SK-N-SH (cell line): Measurements from ENCODE around the gene EBF4. TPM values are rescaled to one million over a fixed set of nuclear protein-coding genes. Genes with fewer than 3 reads are reported as not detected.

Source experiments
- CTCF ChIA-PET: fragments of 300-600, 350-600 bp; formaldehyde crosslinking; extraction: SDS; loops from one replicate; lab custom pipeline; 2021; lab: Yijun Ruan, JAX
- POLR2A ChIA-PET: fragments of 350-600 bp; sonication (Branson Sonifier 250); formaldehyde crosslinking; extraction: SDS; loops from one replicate; lab custom pipeline; 2020; ENCODE audit warnings: antibody characterized with exemption, inconsistent platforms; lab: Yijun Ruan, JAX
- DNase-seq: peaks from one replicate; pipeline ENCODE4 v3.0.0; 2012
- H2AFZ ChIP-seq: fragments of 200-600 bp; sonication (generic); 2 replicates; pipeline ENCODE4 v1.8.1; 2016; ENCODE audit warnings: antibody characterized with exemption, mild to moderate bottlenecking, low read depth
- H3F3A ChIP-seq: fragments of 200-600 bp; sonication (generic); replicated peaks from 2 replicates; pipeline ENCODE3; 2016; ENCODE audit warnings: antibody characterized with exemption, mild to moderate bottlenecking; ENCODE audit not compliant: insufficient read depth
- H3K27ac ChIP-seq, 2 experiments: fragments of 200-500 bp in 1 of 2; fragments of 200-600 bp in 1 of 2; sonication (Bioruptor generic) in 1 of 2; sonication (generic), shearing (Covaris generic) in 1 of 2; 2 replicates each; pipeline versions ENCODE4 v1.5.1 to v1.6.1; 2014 to 2016; ENCODE audit warnings: low read depth in 2 of 2, inconsistent platforms in 1 of 2, low read length in 1 of 2, mild to moderate bottlenecking in 1 of 2, mixed read lengths in 1 of 2
- H3K27me3 ChIP-seq: fragments of 200-600 bp; sonication (generic), shearing (Covaris generic); 2 replicates; pipeline ENCODE4 v1.6.1; 2016; ENCODE audit warnings: mixed run types; ENCODE audit not compliant: insufficient read depth
- H3K36me3 ChIP-seq, 2 experiments: fragments of 200-500 bp in 1 of 2; fragments of 200-600 bp in 1 of 2; sonication (Bioruptor generic) in 1 of 2; sonication (generic) in 1 of 2; replicated peaks in 1 of 2; 2 replicates each; pipeline versions ENCODE3 to v1.5.1; 2014 to 2016; ENCODE audit warnings: low read length in 1 of 2, mild to moderate bottlenecking in 1 of 2; ENCODE audit not compliant: insufficient read depth in 2 of 2, control insufficient read depth in 1 of 2
- H3K4me1 ChIP-seq, 2 experiments: fragments of 200-500 bp in 1 of 2; fragments of 200-600 bp in 1 of 2; sonication (Bioruptor generic) in 1 of 2; sonication (generic), shearing (Covaris generic) in 1 of 2; 2 replicates each; pipeline versions ENCODE4 v1.5.1 to v1.6.1; 2014 to 2016; ENCODE audit warnings: low read depth in 1 of 2, low read length in 1 of 2, mixed run types in 1 of 2; ENCODE audit not compliant: insufficient read depth in 2 of 2, control insufficient read depth in 1 of 2
- H3K4me2 ChIP-seq: fragments of 200-600 bp; sonication (generic), shearing (Covaris generic); 2 replicates; pipeline ENCODE4 v1.6.1; 2017; ENCODE audit warnings: mixed run types
- H3K4me3 ChIP-seq, 2 experiments: fragments of 200-500 bp in 1 of 2; fragments of 200-600 bp in 1 of 2; sonication (Bioruptor generic) in 1 of 2; sonication (generic), shearing (Covaris generic) in 1 of 2; 2 replicates each; pipeline versions ENCODE4 v1.5.1 to v1.8.1; 2014 to 2016; ENCODE audit warnings: low read depth in 2 of 2, inconsistent platforms in 1 of 2, low read length in 1 of 2, mild to moderate bottlenecking in 1 of 2, mixed read lengths in 1 of 2, moderate library complexity in 1 of 2
- H3K79me2 ChIP-seq: fragments of 200-600 bp; sonication (generic); 2 replicates; pipeline ENCODE4 v1.8.1; 2017; ENCODE audit warnings: mild to moderate bottlenecking; ENCODE audit not compliant: insufficient read depth
- H3K9ac ChIP-seq: fragments of 200-600 bp; sonication (generic); 2 replicates; pipeline ENCODE4 v1.6.1; 2017; ENCODE audit warnings: mixed run types
- H3K9me2 ChIP-seq: fragments of 200-600 bp; sonication (generic); 2 replicates; pipeline ENCODE4 v1.6.1; 2017; ENCODE audit warnings: mixed run types
- H3K9me3 ChIP-seq: fragments of 200-600 bp; sonication (generic); 2 replicates; pipeline ENCODE4 v1.6.1; 2017; ENCODE audit warnings: mixed run types, mild to moderate bottlenecking, moderate library complexity
- H4K20me1 ChIP-seq: fragments of 200-600 bp; sonication (generic); 2 replicates; pipeline ENCODE4 v1.6.1; 2017; ENCODE audit warnings: mild to moderate bottlenecking, mixed run types; ENCODE audit not compliant: insufficient read depth
- CHD2 ChIP-seq: fragments of 150-350 bp; IDR thresholded peaks from 2 replicates; pipeline ENCODE4 v1.6.1; 2018; ENCODE audit warnings: low read length; ENCODE audit not compliant: partially characterized antibody
- EP300 ChIP-seq, 2 experiments: IDR thresholded peaks; 2 replicates each; pipeline versions ENCODE4 v1.4.0 to v1.6.1; 2012; ENCODE audit warnings: borderline replicate concordance in 1 of 2, low read depth in 1 of 2, low read length in 1 of 2
- FOSL2 ChIP-seq: IDR thresholded peaks from 2 replicates; pipeline ENCODE4 v1.4.0; 2012; ENCODE audit warnings: low read depth, mild to moderate bottlenecking, moderate library complexity, borderline replicate concordance
- FOXM1 ChIP-seq: IDR thresholded peaks from 2 replicates; pipeline ENCODE4 v1.4.0; 2012; ENCODE audit warnings: low read depth, mild to moderate bottlenecking
- GABPA ChIP-seq: IDR thresholded peaks from 2 replicates; pipeline ENCODE4 v1.4.0; 2012; ENCODE audit warnings: low read depth, mild to moderate bottlenecking
- JUND ChIP-seq: IDR thresholded peaks from 2 replicates; pipeline ENCODE4 v1.4.0; 2012
- NFIC ChIP-seq: IDR thresholded peaks from 2 replicates; pipeline ENCODE4 v1.4.0; 2012; ENCODE audit warnings: borderline replicate concordance
- NRF1 ChIP-seq: IDR thresholded peaks from 2 replicates; pipeline ENCODE4 v1.6.1; 2012; ENCODE audit warnings: low read depth, mild to moderate bottlenecking, low read length
- POLR2AphosphoS5 ChIP-seq: IDR thresholded peaks from 2 replicates; pipeline ENCODE4 v1.6.1; 2012; ENCODE audit warnings: low read depth, low read length
- RAD21 ChIP-seq: IDR thresholded peaks from 2 replicates; pipeline ENCODE4 v1.6.1; 2012; ENCODE audit warnings: mild to moderate bottlenecking, low read length
- RCOR1 ChIP-seq: fragments of 150-350 bp; IDR thresholded peaks from 2 replicates; pipeline ENCODE4 v1.6.1; 2017; ENCODE audit warnings: antibody characterized with exemption, low read length
- SIN3A ChIP-seq: IDR thresholded peaks from 2 replicates; pipeline ENCODE4 v1.6.1; 2012; ENCODE audit warnings: low read depth, mild to moderate bottlenecking, low read length, moderate library complexity, borderline replicate concordance
- SMC3 ChIP-seq: IDR thresholded peaks from 2 replicates; pipeline ENCODE4 v1.6.1; 2012; ENCODE audit warnings: low read depth, low read length, improper control_type of control experiment
- TCF12 ChIP-seq: IDR thresholded peaks from 2 replicates; pipeline ENCODE4 v1.4.0; 2012
- TEAD4 ChIP-seq: IDR thresholded peaks from 2 replicates; pipeline ENCODE4 v1.4.0; 2012; ENCODE audit warnings: mild to moderate bottlenecking, borderline replicate concordance; ENCODE audit not compliant: insufficient read depth
- WGBS: methylation state at CpG from one replicate; pipeline ENCODE4 v1.1.6; 2017; ENCODE audit warnings: low lambda C conversion rate; 5-methylcytosine and 5-hydroxymethylcytosine counted together
- polyA plus RNA-seq, 3 experiments: library from polyadenylated mRNA; depleted of rRNA; stranded (reverse); fragments of >200 nt; gene quantifications; 2 replicates each; pipeline ENCODE4 v1.2.3, GENCODE V29; 2012
- TF ChIP-seq, protein P1 (sequence below): IDR thresholded peaks from 2 replicates; pipeline ENCODE4 v1.4.0; 2012; ENCODE audit warnings: low read depth, borderline replicate concordance
- TF ChIP-seq, protein P2 (sequence below): IDR thresholded peaks from 2 replicates; pipeline ENCODE4 v1.4.0; 2012; ENCODE audit warnings: low read depth
- TF ChIP-seq, protein P3 (sequence below): IDR thresholded peaks from 2 replicates; pipeline ENCODE4 v1.6.1; 2012; ENCODE audit warnings: mild to moderate bottlenecking, low read depth, low read length, moderate library complexity
- TF ChIP-seq, protein P4 (sequence below): fragments of 200-600 bp; sonication (generic); IDR thresholded peaks from 2 replicates; pipeline ENCODE4 v1.6.1; 2017; ENCODE audit warnings: antibody characterized with exemption, mild to moderate bottlenecking, moderate library complexity
- TF ChIP-seq, protein P5 (sequence below): IDR thresholded peaks from 2 replicates; pipeline ENCODE4; 2012

EBF4 gene
- polyA plus RNA-seq, 1 of the 3 experiments (the other 2 are of a cell fraction) = 20.6 TPM

DNA sequence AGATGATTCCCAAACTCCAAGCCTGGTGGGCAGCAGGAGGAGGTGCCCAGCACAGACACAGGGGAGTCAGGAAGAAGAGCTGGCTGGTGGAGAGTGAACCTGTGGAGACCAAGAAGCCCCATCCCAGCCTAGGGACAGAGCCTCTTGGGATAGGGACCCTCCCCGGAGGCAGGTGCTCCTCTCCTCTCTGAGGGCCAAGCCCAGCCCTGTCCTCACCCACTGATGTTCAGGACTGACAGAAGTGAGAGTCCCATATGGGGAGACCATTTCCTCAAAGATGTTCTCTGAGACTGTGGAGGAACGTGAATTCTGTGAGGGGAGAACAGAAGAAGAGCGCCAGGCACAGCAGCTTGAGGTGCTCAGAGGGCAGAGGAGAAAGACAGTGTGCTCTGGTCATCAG lies 2.4 kb upstream of the EBF4 start:
- H4K20me1 ChIP-seq = peaks cover 7% of the 10 kb centered on the region; the same call in 1 of the 2 replicates
- no peak overlapping the region for H3K27ac ChIP-seq
- TF ChIP-seq FOXM1 (no peak), TCF12 (no peak), CHD2 (no peak), RAD21 (no peak), RCOR1 (no peak), POLR2AphosphoS5 (no peak), SMC3 (no peak), SIN3A (no peak), NFIC (no peak), GABPA (no peak), FOSL2 (no peak), EP300 (IDR thresholded peaks at IDR 0.05; ENCODE audit: borderline replicate concordance in 1 of 2, low read depth in 1 of 2, low read length in 1 of 2) (no peak), NRF1 (no peak), JUND (no peak), TEAD4 (no peak)
- TF ChIP-seq, protein P1, sequence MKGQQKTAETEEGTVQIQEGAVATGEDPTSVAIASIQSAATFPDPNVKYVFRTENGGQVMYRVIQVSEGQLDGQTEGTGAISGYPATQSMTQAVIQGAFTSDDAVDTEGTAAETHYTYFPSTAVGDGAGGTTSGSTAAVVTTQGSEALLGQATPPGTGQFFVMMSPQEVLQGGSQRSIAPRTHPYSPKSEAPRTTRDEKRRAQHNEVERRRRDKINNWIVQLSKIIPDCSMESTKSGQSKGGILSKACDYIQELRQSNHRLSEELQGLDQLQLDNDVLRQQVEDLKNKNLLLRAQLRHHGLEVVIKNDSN = no peak
- TF ChIP-seq, protein P2, sequence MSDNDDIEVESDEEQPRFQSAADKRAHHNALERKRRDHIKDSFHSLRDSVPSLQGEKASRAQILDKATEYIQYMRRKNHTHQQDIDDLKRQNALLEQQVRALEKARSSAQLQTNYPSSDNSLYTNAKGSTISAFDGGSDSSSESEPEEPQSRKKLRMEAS = no peak
- TF ChIP-seq, protein P3, sequence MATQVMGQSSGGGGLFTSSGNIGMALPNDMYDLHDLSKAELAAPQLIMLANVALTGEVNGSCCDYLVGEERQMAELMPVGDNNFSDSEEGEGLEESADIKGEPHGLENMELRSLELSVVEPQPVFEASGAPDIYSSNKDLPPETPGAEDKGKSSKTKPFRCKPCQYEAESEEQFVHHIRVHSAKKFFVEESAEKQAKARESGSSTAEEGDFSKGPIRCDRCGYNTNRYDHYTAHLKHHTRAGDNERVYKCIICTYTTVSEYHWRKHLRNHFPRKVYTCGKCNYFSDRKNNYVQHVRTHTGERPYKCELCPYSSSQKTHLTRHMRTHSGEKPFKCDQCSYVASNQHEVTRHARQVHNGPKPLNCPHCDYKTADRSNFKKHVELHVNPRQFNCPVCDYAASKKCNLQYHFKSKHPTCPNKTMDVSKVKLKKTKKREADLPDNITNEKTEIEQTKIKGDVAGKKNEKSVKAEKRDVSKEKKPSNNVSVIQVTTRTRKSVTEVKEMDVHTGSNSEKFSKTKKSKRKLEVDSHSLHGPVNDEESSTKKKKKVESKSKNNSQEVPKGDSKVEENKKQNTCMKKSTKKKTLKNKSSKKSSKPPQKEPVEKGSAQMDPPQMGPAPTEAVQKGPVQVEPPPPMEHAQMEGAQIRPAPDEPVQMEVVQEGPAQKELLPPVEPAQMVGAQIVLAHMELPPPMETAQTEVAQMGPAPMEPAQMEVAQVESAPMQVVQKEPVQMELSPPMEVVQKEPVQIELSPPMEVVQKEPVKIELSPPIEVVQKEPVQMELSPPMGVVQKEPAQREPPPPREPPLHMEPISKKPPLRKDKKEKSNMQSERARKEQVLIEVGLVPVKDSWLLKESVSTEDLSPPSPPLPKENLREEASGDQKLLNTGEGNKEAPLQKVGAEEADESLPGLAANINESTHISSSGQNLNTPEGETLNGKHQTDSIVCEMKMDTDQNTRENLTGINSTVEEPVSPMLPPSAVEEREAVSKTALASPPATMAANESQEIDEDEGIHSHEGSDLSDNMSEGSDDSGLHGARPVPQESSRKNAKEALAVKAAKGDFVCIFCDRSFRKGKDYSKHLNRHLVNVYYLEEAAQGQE = no peak
- TF ChIP-seq, protein P4, sequence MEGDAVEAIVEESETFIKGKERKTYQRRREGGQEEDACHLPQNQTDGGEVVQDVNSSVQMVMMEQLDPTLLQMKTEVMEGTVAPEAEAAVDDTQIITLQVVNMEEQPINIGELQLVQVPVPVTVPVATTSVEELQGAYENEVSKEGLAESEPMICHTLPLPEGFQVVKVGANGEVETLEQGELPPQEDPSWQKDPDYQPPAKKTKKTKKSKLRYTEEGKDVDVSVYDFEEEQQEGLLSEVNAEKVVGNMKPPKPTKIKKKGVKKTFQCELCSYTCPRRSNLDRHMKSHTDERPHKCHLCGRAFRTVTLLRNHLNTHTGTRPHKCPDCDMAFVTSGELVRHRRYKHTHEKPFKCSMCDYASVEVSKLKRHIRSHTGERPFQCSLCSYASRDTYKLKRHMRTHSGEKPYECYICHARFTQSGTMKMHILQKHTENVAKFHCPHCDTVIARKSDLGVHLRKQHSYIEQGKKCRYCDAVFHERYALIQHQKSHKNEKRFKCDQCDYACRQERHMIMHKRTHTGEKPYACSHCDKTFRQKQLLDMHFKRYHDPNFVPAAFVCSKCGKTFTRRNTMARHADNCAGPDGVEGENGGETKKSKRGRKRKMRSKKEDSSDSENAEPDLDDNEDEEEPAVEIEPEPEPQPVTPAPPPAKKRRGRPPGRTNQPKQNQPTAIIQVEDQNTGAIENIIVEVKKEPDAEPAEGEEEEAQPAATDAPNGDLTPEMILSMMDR = no peak
- TF ChIP-seq, protein P5, sequence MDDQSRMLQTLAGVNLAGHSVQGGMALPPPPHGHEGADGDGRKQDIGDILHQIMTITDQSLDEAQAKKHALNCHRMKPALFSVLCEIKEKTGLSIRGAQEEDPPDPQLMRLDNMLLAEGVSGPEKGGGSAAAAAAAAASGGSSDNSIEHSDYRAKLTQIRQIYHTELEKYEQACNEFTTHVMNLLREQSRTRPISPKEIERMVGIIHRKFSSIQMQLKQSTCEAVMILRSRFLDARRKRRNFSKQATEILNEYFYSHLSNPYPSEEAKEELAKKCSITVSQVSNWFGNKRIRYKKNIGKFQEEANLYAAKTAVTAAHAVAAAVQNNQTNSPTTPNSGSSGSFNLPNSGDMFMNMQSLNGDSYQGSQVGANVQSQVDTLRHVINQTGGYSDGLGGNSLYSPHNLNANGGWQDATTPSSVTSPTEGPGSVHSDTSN = no peak
- no peak overlapping the region for H3K4me3 ChIP-seq
- H2AFZ ChIP-seq = no peak overlapping the region
- H3K4me1 ChIP-seq = peaks cover 0 to 27% of the 10 kb centered on the region in 2 experiments; a peak in 1 of 4 replicates
- DNase-seq = no peak
- H3K36me3 ChIP-seq = no peaks in the 10 kb centered on the region
- 91% methylated on average over 3 of the region's 3 CpGs for WGBS
- H3K79me2 ChIP-seq = no peaks in the 10 kb centered on the region; the same call in 1 of the 2 replicates
- H3K27me3 ChIP-seq = no peaks in the 10 kb centered on the region
- POLR2A ChIA-PET = no interaction called here
- H3K9me3 ChIP-seq = no peaks in the 10 kb centered on the region
- peaks cover 7% of the 10 kb centered on the region for H3F3A ChIP-seq
- no peak overlapping the region for H3K9ac ChIP-seq
- CTCF ChIA-PET = interaction anchor here (2.5 kb wide), 1 partner anchor 162 kb away, joined by 22 read pairs; no protein-coding TSS in a partner anchor
- no peaks in the 10 kb centered on the region for H3K9me2 ChIP-seq
- no peak overlapping the region for H3K4me2 ChIP-seq
